ENCODE results near the gene RAD51. TPM values are rescaled to one million over a fixed set of nuclear protein-coding genes. Genes with fewer than 3 reads are reported as not detected.

Gene RAD51
- total RNA-seq, 2 donors from 2014 or later: 2.3 TPM; not detected in 1

- Histone ChIP-seq H3K9me3 (no peaks in the 10 kb centered on the region), H3K36me3 (replicated peaks in 1 of 2; ENCODE audit: insufficient read depth in 1 of 2, low read depth in 2 of 2) (peaks cover 8 to 27% of the 10 kb centered on the region in 2 donors), H3K27me3 (no peaks in the 10 kb centered on the region), H3K27ac (no peak overlapping the region), H3K4me3 (no peak overlapping the region), H3K4me1 (no peaks in the 10 kb centered on the region)
- intact Hi-C loops (cut with DNase I): loop anchor here (10.0 kb wide), 1 partner anchor 79 kb away; the partner anchor contains the start of gene RAD51
- ATAC-seq (no peak), DNase-seq (no peak)
- no peak for TF ChIP-seq POLR2A (IDR thresholded peaks at IDR 0.05)
- TF ChIP-seq CTCF (IDR thresholded peaks at IDR 0.05): no peak
- WGBS, 2 donors: 92 to 100% methylated on average over 5 to 6 of the region's 6 CpGs
These were observed 78.9 kb downstream of the RAD51 start for GRCh38 chr15:40773902-40774301.

DNA sequence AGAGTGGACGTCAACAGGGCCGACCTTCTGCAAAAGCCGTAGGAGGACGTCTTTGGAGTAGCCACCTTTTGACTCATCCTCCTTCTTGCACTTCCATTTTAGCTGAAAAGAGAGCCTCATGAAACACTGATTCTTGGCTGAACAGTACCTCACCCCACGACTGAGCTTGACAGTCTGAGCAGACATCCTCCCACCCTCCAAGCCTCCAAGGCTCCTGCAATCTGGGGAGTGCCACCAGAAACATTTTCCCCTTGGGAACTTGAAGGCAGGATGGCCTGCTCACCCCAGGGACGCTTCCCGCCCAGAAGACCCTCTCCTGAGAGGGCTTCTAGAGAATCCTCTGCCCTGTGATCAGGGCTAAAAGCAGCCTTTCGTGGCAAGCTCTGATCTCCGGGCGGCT is 80.0 kb downstream of the RAD51 start:
- TF ChIP-seq POLR2A (IDR thresholded peaks at IDR 0.05) (no peak), CTCF (IDR thresholded peaks at IDR 0.05) (no peak)
- Histone ChIP-seq H3K4me1 (no peaks in the 10 kb centered on the region), H3K27ac (no peak overlapping the region), H3K27me3 (no peaks in the 10 kb centered on the region), H3K4me3 (no peak overlapping the region), H3K36me3 (replicated peaks in 1 of 2; ENCODE audit: insufficient read depth in 1 of 2, low read depth in 2 of 2) (peaks cover 8 to 29% of the 10 kb centered on the region in 2 donors), H3K9me3 (no peaks in the 10 kb centered on the region)
- ATAC-seq: no peak
- no peak for DNase-seq
- WGBS, 2 donors: 84 to 90% methylated on average over 6 to 9 of the region's 10 CpGs
- intact Hi-C loops (cut with DNase I): loop anchor here (10.0 kb wide), 1 partner anchor 80 kb away; the partner anchor contains the start of gene RAD51

GRCh38 chr15:40775740-40776536 is 81.0 kb downstream of the RAD51 start:
- WGBS, 2 donors: 91 to 94% methylated on average over 9 of the region's 14 CpGs
- H3K27ac ChIP-seq: no peak overlapping the region
- peaks cover 8 to 29% of the 10 kb centered on the region in 2 donors for H3K36me3 ChIP-seq (replicated peaks in 1 of 2; ENCODE audit: insufficient read depth in 1 of 2, low read depth in 2 of 2)
- TF ChIP-seq CTCF (IDR thresholded peaks at IDR 0.05) (no peak), POLR2A (IDR thresholded peaks at IDR 0.05) (no peak)
- intact Hi-C loops (cut with DNase I): loop anchor here (10.0 kb wide), 1 partner anchor 81 kb away; the partner anchor contains the start of gene RAD51
- DNase-seq (no peak), ATAC-seq (no peak)
- H3K27me3 ChIP-seq: no peaks in the 10 kb centered on the region
- no peak overlapping the region for H3K4me3 ChIP-seq
- H3K4me1 ChIP-seq: no peaks in the 10 kb centered on the region
- no peaks in the 10 kb centered on the region for H3K9me3 ChIP-seq

DNA sequence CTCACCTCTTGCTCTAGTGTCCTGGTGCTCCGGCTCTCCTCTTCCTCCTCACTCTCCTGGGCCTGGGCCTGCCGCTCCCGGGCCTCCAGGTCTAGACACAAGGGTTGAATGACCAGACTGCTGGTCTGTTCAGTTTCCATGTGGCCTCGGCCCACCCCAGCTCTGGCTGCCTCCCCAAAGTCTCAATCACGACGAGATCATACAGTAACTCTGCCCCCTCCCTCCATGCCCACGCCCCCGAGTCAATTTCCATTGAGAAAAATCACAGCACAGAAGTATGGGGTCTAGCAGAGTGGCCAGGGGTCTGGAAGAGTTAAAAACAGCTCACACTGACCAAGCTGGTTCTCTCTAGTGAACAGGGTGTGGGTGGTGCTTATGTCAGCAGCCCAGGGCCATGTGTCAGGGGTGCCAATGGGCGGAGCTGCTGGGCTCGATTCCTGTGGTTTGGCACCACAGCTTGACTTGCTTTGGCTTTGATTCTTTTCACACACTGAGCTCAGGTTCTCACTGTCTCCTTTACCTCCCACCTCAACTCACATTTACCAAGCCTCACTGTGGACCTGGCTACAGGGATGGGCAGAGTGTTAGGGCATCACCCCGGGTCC is 81.7 kb downstream of the RAD51 start:
- H3K36me3 ChIP-seq (replicated peaks in 1 of 2; ENCODE audit: insufficient read depth in 1 of 2, low read depth in 2 of 2): peaks cover 8 to 29% of the 10 kb centered on the region in 2 donors
- no peaks in the 10 kb centered on the region for H3K4me1 ChIP-seq
- no peak overlapping the region for H3K4me3 ChIP-seq
- H3K27me3 ChIP-seq: no peaks in the 10 kb centered on the region
- intact Hi-C loops (cut with DNase I): loop anchor here (10.0 kb wide), 1 partner anchor 82 kb away; the partner anchor contains the start of gene RAD51
- no peaks in the 10 kb centered on the region for H3K9me3 ChIP-seq
- peak in 3 of 4 donors; percentile 45 to 78 (median 71) for DNase-seq
- TF ChIP-seq POLR2A (IDR thresholded peaks at IDR 0.05) (no peak), CTCF (IDR thresholded peaks at IDR 0.05) (no peak)
- peak overlapping the region in 1 of 4 donors; percentile 19 for H3K27ac ChIP-seq
- ATAC-seq: no peak
- WGBS, 2 donors: 62 to 73% methylated on average over 8 to 11 of the region's 11 CpGs

Small RNA genes lying within 50 kb of the gene (small RNA-seq; reads per million reads assigned to genes)
- not detected for gene SUMO2P15

Other genes with a start within 250 kb of the RAD51 start
- gene CHST14, start 224.2 kb upstream of the RAD51 start, total RNA-seq: 1 to 10 TPM; 4.7 to 8.6 TPM
- 10 to 100 TPM in 1 of 2 donors, 1 to 10 TPM in 1; 7.6 to 21.0 TPM for gene CCDC32, start 130.1 kb upstream of the RAD51 start, total RNA-seq
- gene RPUSD2, start 125.9 kb upstream of the RAD51 start, total RNA-seq: 1 to 10 TPM; 3.1 to 7.3 TPM
- not detected for gene KNL1, start 100.9 kb upstream of the RAD51 start, total RNA-seq
- 10 to 100 TPM; 17.6 to 23.7 TPM for gene RMDN3, start 60.1 kb downstream of the RAD51 start, total RNA-seq
- gene GCHFR, start 68.9 kb downstream of the RAD51 start, total RNA-seq: 10 to 100 TPM; 26.4 to 43.6 TPM
- under 1 TPM in 1 of 2 donors, not detected in 1; 0.26 TPM for gene C15orf62, start 74.8 kb downstream of the RAD51 start, total RNA-seq
- 10 to 100 TPM; 27.0 to 29.3 TPM for gene ZFYVE19, start 111.9 kb downstream of the RAD51 start, total RNA-seq
- gene DNAJC17, start 112.3 kb downstream of the RAD51 start, total RNA-seq: 10 to 100 TPM; 18.7 to 36.6 TPM
- not detected for gene PPP1R14D, start 133.5 kb downstream of the RAD51 start, total RNA-seq
- gene SPINT1, start 148.9 kb downstream of the RAD51 start, total RNA-seq: 100 to 1,000 TPM; 110 to 134 TPM
- gene RHOV, start 179.1 kb downstream of the RAD51 start, total RNA-seq: 1 to 10 TPM; 6.2 to 6.3 TPM
- 10 to 100 TPM; 10.9 to 14.8 TPM for gene VPS18, start 199.3 kb downstream of the RAD51 start, total RNA-seq
- 1 to 10 TPM in 1 of 2 donors, under 1 TPM in 1; 0.33 to 3.6 TPM for gene DLL4, start 234.2 kb downstream of the RAD51 start, total RNA-seq